Measurements from ENCODE around the gene CDH5.

Gene CDH5

DNA sequence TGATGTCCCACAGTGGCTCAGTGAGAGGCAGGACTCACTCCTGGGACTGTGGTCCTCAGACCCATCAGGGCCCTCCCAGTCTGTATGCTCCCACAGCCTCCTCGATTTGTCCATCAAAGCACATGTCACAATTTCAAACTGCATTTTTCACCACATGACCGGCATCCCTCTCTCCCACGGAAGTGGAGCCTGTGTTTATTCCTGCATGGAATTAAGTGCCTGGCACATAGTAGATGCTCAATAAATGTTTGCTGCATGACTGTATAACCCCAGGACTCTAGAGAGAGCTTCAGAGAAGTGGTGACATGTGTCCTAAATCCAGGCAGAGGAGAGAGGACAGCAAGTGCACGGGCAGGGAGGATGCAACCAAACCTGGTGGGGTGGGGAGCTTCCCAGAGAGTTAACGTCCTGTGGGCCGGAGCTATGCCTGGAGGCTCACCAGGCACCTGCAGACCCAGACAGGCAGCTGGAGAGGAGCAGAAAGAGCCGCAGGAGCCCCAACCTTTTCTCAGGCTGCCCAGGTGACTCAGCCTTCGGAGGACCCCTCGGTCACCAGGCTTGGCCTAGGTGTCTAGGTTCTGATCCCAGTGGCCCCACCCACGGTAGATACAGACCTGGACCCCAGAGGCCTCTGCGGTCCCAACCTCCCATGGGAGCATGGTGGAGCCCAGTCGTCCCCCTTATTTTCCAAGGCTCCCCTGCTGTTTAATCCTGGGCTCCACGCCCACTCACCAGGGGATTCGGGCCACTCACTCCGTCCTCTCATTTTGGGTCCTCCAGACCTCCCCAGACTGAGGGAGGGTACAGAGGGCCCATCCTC lies 5.8 kb downstream of the CDH5 start:
- FAIRE-seq (no peak), DNase-seq (ENCODE audit: extremely low spot score, insufficient read length, low read depth) (no peak)

DNA sequence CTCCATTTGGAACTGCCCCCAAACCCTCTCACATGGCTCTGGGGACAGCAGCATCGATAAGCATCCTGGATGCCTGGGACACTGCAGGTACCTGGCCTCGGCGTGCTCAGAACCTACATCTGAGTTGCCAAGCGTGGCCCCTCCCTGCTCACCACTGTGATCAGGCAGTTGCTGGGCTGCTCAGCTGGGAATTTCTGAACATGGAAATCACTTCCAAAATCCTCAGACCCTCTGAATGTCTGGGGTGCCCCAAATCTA lies 6.3 kb downstream of the CDH5 start:
- no peak for FAIRE-seq

DNA sequence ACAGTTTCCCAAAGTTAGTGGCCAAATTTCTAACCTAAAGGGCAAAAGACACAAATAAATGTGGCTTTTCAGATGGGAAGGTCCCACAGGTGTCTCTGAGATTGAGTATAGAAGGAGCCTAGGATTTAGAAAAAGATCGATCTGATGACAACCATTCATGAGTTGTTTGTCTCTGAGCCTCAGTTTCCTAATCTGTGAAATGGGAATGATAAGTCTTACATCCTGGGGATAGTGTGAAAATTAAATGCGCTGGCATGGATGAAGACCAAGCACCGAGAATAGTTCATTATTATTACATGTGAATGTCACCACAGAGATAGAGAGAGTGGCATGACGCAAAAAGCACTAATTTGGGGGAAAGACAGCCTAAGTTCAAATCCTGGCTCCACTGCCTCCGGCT lies 7.2 kb downstream of the CDH5 start:
- no peak for FAIRE-seq
- no peak for DNase-seq (ENCODE audit: extremely low spot score, insufficient read length, low read depth)

More for the DNA sequence above, 6.3 kb downstream of the CDH5 start:
- DNase-seq (ENCODE audit: extremely low spot score, insufficient read length, low read depth) = no peak

DNA sequence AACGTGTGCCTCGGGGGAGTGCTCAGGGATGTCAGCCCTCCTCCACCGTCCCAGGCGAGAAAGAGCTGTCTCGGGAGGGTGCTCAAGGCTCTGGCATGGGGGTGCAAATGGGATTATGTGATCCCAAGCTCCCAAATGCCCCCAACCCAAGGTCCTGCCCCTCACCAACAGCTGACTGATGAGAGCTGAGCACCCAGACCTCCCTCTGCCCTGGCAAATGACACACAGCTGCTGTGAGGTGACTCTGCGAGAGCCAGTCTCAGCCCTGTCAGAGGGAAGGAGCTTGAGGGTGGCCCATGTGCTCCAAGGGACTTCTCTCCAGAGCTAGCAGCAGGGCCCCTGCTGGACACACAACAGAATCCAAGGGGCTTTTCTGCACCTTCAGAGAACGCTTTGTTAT lies 7.7 kb downstream of the CDH5 start:
- DNase-seq (ENCODE audit: extremely low spot score, insufficient read length, low read depth) (no peak), FAIRE-seq (no peak)

DNA sequence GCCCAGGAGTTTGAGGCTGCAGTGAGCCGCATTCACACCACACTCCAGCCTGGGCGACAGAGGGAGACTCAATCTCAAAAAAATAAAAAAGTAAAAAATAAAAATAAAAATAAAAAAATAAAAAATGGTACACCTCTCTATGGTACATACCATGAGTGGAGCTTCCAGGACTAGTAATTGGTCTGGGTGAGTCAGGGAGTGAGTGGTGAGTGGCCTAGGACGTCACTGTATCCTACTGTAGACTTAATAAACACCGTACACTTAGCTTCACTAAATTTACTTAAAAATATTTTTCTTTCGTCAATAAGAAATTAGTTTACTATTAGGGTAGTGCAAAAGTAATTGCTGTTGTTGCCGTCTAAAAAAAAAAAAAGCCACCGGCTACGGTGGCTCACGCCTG lies 9.0 kb downstream of the CDH5 start:
- no peak for FAIRE-seq

DNA sequence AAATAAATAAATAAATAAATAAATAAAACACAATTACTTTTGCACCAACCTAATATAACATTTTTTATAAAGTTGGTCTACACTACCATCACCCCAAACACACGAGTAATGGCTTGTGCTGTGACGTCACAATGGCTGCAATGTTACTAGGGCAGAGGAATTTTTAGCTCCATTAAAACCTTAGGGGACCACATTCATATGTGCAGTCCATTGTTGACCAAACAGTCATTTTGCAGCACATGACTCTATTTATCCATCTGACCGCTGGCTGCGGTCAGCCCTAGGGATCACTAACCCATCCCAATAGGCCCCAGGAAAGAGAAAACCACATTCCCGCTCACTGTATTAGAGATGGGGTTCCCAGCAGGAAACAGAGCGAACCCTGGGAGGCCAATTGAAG lies 9.6 kb downstream of the CDH5 start:
- FAIRE-seq = no peak
- DNase-seq (ENCODE audit: extremely low spot score, insufficient read length, low read depth) = no peak

More for the DNA sequence above, 9.0 kb downstream of the CDH5 start:
- no peak for DNase-seq (ENCODE audit: extremely low spot score, insufficient read length, low read depth)

DNA sequence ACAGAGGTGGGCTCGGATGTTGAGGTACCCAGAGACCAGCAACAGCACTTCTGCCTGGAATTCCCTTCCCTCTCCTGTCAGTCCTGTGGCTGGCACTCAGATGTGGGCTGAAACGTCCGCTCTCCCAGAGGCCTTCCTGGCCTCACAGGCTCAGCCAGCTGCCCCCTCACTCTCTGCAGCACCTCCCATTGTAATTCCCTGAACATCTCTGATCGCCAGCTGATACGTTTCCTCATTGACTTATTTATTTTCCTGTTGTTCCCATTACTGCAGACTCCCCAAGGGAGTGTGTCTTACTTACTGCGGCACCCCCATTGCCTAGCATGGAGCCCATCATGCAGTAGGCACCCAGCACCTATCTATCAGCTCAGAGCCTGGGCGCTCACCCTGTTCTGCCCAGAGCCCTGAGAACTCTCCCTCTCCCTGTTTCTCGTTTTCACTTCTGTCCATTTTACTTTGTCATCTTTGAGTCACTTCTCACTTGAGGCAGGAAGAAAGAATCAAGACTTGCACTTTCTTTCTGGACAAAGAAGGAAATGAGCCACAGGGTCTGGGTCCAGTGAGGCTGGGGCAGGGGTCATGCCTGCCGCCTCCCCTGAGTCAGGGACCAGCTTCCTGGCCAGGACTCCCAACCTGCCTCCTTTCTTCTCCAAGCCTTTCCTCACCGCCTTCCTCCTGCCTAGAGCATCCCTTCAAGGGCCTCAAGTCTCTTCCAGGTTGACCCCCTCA lies 10.2 kb downstream of the CDH5 start:
- DNase-seq (ENCODE audit: extremely low spot score, insufficient read length, low read depth) = no peak
- FAIRE-seq = no peak

DNA sequence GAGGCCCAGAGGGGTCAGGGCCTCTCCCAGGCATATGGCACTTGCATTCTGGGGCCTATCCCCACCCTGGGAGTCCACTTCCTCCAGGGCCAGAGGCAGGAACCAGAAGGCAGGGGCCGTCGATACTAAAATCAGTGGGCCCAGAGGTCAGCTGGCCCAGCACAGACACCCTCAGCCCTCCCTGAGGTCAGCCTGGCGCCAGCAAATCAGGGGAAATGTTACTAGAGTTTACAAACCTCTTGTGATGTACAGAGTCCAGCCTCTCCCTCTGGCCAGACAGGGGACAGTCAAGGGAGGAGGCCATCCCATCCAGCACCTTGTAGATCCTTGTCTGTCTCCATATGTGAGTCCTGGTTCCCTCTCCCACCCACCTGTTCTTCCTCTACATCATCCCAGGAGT lies 10.8 kb downstream of the CDH5 start:
- DNase-seq (ENCODE audit: extremely low spot score, insufficient read length, low read depth) (no peak), FAIRE-seq (no peak)

DNA sequence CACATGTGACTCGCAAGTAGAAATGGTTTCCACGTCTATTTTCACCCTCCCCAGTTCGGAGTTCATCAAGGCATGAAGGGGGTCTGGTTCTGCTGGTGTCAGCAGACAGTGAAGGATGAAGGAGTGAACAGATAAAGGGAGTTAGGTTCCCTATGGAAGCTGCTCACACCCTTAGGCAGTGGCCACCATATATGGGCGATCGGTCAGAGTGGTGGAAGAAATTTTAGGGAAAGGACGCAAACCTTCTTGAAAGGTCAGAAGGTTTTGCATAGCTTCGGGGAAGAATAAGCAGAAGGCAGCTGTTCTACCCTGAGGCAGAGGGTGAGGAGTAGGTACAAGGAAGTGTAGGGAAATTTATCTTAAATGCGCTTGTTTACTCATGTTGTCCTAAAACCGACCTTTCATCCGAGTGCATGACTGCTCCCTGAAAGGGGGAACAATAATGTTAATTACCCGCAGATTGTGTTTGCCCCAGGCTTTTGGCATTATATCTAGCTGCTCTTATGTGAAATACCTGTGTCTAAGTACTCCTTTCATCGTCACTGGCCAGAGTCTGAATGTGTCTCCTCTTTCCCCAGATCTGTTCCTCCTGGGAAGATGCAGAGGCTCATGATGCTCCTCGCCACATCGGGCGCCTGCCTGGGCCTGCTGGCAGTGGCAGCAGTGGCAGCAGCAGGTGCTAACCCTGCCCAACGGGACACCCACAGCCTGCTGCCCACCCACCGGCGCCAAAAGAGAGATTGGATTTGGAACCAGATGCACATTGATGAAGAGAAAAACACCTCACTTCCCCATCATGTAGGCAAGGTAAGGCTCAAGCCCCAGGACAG lies 12.5 kb downstream of the CDH5 start:
- no peak for FAIRE-seq
- no peak for DNase-seq (ENCODE audit: extremely low spot score, insufficient read length, low read depth)

DNA sequence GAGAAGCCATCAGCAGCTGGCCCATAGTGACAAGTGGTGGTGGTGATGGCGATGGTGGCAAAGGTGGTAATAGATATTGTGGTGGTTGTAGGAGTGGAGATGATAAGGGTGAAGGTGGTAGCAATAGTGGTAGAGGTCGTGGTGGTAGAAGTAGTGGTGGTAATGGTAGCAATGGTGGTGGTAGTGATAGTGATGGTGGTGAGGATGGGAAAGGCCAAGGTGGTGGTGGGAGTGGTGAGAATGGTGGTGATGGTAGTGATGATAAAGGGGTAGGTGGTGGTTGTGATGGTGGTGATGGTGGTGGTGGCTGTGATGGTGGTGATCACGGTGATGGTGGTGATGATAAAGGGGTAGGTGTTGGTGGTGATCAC lies 13.1 kb downstream of the CDH5 start:
- FAIRE-seq (no peak), DNase-seq (ENCODE audit: extremely low spot score, insufficient read length, low read depth) (no peak)

DNA sequence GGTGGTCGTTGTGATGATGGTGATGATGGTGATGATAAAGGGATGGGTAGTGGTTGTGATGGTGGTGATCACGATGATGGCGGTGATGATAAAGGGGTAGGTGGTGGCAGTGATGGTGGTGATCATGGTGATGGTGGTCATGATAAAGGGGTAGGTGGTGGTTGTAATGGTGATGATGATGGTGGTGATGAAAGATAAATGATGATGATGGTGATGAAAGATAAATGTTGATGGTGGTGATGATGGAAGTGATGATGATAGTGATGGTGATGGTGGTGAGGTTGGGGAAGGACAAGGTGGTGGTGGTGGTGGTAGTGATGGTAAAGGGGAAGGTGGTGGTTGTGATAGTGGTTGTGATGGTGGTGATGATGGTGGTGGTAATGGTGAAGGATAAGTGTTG lies 13.9 kb downstream of the CDH5 start:
- DNase-seq (ENCODE audit: extremely low spot score, insufficient read length, low read depth) (no peak), FAIRE-seq (no peak)

DNA sequence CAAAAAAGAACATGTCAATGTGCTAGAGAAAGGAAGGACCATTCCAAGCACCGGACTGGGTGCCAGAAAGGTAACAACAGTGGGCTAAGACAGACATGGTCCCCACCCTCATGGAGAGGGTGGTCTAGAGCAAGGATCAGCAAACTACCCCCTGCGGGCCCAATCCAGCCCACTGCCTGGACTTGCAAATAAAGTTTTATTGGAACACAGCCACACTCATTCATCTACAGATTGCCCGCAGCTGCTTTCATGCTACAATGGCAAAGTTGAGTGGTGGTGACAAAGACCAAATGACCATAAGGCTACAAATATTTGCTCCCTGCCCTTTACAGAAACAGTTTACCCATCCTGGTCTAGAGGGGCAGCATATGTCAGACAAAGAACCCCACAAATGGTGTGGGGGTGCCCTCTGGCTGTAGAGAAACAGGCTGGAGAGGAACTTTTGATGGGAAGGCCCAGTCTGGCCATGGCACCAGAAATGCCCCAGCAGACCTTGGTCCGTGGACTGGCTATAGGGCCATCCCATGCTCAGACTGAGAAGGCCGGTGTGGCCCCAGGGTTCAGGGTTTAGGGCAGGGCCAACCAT lies 15.2 kb downstream of the CDH5 start:
- DNase-seq (ENCODE audit: extremely low spot score, insufficient read length, low read depth) (no peak), FAIRE-seq (no peak)

DNA sequence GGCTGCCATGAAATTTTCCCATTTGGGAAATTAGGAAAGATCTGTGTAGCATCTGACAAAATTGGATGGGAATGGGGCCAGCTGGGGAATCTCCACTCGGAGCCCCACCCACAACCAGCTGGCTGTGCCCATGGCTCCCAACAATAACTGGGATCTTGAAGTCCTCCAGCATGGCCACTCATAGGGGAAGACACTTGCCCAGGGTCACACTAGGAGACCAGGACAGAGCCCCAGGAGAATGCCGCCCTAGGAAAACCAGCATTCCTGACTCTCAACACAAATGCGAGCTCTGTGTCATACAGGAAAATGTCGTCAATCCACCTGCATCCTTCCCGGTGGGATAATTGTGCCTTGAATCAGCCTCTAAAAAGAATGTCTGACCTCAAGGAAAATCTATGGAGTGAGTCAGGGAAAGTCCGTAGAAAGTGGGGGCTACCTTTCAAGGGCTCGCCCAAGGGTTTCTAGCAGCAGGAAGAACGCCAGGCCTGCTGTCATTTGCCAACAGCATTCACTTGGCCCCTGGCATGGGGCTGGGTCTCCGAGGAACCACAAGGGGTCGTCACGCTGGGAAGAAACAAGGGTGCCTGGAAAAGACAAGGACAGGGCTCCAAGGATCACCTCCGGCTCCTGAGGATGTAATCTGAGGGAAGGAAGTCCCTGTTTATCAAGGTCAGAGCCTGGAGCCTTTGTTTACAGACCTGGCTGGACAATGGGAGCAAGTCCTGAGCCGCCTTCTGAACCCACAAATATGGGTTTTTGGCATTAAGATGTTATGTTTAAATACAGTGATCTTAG lies 15.9 kb downstream of the CDH5 start:
- no peak for DNase-seq (ENCODE audit: extremely low spot score, insufficient read length, low read depth)
- no peak for FAIRE-seq

DNA sequence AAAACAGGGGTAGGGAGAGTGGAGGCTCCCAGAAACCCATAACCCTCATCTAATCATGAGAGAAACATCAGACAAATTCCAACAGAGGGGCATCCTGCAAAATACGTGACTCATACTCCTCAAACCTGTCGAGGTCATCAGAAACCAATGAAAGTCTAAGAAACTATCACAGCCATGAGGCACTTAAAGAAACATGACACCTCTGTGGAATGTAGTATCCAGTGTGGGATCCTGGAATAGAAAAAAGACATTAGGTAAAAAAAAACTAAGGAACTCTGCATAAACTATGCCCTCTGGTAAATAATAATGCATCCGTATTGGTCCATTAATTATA lies 16.4 kb downstream of the CDH5 start:
- no peak for FAIRE-seq
- no peak for DNase-seq (ENCODE audit: extremely low spot score, insufficient read length, low read depth)

DNA sequence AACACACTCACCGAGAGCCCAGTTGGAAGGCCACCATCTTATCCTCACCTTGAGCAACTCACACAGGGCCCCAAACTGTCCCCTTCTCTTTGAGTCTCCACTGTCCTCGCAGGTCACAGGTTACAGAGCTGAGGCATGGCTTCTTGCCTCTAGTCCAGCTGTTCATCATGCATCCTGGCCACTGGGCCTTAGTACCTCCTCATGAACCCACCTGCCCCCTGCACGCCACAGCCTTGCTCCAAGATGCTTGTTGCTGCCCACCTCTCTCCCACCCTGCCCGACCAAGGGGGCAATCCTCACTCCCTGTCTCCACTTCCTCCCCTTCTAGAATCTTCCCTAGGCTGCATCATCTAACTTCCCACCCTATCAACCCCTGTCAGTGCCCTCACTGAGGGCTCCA lies 17.1 kb downstream of the CDH5 start:
- FAIRE-seq (no peak), DNase-seq (ENCODE audit: extremely low spot score, insufficient read length, low read depth) (no peak)

DNA sequence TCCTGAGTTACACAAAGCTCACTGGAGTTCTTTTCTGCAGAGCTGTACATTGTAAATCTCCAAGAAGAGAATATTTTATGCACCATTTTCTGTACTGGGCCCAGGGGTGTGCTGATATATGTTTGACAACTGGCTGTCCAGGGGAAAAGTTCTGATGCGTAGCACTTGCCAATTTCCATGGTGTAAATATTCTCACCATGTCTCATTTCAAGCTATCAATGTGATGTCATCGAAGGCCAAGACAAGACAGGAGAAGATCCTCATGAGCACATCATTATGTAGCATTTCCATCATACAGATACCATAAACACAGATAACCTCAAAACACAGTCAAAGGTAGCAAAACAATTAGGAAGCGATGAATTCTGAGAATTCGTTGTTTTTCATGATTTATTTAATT lies 18.9 kb downstream of the CDH5 start:
- DNase-seq (ENCODE audit: extremely low spot score, insufficient read length, low read depth) = no peak
- FAIRE-seq = no peak

DNA sequence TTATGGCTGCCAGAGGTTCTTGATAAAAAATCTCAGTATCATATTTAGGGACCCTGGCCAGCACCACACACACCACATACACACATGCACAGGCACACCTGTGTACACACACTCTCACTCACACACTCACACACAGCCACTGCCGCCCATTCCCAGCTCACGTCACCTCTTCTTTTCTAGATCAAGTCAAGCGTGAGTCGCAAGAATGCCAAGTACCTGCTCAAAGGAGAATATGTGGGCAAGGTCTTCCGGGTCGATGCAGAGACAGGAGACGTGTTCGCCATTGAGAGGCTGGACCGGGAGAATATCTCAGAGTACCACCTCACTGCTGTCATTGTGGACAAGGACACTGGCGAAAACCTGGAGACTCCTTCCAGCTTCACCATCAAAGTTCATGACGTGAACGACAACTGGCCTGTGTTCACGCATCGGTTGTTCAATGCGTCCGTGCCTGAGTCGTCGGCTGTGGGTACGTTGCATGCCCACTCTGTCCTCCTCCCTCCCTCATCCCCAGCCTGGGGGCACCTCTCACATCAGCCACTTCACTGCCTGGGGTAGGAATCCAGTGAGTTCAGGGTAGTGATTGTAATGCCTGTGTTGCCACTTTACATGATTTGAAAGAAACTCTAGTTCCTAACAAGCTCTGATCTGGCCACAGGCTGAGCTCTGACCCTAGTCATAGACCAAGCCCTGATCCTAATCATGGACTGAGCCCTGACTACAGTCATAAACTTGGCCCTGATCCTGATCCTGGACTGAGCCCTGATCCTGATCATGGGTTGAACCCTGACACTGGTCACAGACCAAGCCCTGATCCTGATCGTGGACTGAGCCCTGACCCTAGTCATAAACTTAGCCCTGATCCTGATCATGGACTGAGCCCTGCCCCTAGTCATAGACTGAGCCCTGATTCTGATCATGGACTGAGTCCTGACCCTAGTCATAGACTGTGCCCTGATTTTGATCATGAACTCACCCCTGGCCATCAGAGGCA lies 20.4 kb downstream of the CDH5 start:
- FAIRE-seq = no peak
- DNase-seq (ENCODE audit: extremely low spot score, insufficient read length, low read depth) = no peak

DNA sequence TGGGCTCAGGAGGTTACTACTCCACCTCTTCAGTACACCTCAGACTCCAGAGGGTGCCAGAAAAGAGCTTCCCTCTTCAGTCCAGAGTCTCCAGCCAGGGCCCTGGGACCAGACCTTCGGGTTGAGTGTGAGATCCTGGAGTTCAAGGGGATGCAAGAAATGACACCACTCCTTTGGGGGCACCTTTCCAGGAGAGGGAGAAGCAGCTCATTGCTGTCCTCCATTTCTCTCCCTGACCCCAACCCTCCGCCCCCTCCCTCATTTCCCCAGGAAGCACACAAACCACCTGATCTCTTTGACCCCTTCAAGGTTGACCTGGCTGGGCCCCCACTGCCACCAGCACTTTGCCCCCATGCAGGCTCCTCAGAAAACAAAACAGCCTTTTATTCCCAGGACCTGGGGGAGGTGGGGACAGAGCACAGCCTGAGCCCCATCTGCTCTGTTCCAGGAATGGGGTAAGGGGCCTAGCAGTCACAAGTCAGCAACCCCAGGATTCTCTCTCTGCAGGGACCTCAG lies 21.4 kb downstream of the CDH5 start:
- FAIRE-seq (no peak), DNase-seq (ENCODE audit: extremely low spot score, insufficient read length, low read depth) (no peak)

Measured in GM18507 (cell line).